Measurements from ENCODE around the gene SGO2.
"Not testable (repeated sequence)": the region's sequence is repeated elsewhere in the genome, so short reads cannot be mapped to it uniquely, and the experiment has no call there.

SGO2 gene

DNA sequence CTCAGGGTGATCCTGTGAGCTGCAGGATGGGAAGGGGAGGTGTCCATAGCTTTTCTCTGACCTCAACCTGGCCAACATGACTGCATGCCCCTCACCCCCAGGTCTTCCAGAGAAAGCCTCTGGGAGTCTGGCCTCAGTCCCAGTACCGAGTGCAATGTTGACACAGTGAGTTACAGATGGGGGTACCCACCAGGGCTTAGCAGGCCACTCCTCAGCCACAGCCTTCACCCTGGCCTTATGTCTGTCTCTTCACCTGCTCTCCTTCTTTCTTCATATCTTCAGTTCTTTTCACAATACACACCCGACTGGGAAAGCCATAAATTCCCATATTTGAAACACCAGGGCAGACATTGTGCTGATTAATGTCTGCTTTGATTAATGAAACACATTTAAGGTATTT, 93.3 kb downstream of the SGO2 start:
- in situ Hi-C loops (cut with MboI; ENCODE audit: low sequenced_read_pairs) = no loop called here

DNA sequence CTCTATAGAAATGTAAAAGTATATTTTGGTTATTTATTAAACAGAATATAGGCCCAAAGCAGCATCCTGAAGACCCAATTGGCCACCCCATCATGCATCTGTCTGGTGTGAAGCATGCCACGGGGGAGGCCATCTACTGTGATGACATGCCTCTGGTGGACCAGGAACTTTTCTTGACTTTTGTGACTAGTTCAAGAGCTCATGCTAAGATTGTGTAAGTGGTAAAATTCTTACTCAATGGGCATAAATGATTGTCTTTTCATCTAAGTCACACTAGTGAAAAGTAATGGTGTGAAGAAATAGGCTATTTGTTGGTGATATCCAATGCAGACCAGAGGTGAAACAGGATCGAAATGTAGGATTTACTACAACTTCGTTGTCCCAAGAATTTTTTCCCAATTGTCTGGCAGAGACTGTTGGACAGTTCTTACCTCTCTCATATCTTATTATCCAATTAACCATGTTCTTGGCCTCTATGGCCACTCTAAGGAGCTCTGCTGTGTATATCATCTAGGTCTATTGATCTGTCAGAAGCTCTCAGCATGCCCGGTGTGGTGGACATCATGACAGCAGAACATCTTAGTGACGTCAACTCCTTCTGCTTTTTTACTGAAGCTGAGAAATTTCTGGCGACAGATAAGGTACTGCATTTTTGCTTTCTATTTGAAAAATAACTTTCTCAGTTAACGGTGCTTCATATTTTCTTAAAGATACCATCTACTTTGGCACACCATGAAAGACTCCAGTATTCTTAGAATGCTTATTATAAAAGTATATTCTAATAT, 94.8 kb downstream of the SGO2 start:
- in situ Hi-C loops (cut with MboI; ENCODE audit: low sequenced_read_pairs) = no loop called here

DNA sequence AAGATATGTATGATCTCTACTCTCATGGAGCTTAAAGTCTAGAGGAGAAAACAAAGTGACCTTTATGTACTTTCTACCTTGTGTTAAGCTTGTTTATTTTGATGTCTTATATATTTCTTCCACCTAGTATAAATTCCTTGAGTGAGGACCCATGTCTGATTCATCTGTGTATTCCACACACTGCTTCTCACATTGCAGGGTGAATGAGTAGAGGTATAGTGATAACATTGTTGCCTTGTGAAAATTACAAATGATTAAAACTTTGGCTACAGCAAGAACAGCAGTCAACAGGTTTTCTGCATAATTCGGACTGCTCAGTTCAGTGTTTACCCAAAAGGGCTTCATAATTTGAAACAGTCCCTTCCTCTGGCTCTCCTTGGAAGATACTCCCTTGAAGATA, 96.1 kb downstream of the SGO2 start:
- in situ Hi-C loops (cut with MboI; ENCODE audit: low sequenced_read_pairs) = no loop called here

DNA sequence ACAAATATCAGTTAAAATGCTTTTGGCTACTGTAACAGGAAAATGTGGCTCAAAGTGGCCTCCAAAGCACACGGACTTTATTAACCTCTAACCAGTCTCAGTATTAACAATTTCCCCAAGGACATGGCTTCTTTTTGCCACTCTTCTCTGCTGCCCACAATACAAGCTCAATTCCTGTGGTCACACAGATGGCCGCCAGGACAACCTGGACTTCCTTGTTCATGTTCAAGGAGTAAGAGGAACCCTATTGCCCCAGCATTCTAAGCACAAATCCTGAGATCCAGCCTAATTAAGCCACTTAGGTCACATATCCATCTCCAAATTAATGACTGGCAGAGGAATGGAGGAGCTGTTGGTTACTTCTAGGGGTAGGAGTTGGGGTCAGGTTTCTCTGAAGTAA, 98.0 kb downstream of the SGO2 start:
- in situ Hi-C loops (cut with MboI; ENCODE audit: low sequenced_read_pairs) = no loop called here

DNA sequence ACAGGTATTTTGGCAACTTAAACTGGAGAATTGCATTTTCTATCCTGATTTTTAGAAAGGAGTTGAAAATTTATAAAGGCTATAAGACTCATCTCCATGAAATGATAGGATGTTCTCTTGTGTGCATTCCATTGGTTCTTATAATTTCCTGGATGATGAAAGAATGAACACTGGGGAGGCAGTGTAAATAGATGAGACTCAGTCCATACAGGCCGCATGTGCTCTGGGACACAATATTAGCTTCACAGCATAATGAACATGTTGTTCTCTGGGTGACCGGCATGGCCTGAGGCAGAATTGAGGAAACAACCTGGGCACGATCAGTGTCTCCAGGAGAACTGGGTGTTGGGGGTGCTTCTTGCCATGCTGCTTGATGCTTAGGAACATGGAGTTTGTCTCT, 98.7 kb downstream of the SGO2 start:
- in situ Hi-C loops (cut with MboI; ENCODE audit: low sequenced_read_pairs) = no loop called here

DNA sequence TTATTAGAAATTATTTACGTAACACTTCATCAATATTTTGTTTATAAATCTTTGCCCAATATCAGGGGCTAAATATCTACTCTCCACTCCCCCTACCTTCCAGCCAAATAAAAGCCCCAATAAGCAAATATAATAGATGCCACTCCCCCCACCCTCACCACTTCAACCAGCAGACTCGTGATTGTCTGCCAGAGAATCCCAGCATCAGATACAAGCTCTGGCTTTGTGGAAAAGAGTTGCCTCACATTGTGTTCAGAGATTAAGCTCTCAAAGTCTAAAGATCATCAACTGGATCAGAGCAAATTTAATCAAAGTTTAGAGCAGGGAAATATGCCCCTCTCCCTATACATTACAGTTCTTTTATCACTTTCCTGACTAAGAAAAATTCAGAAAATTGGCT, 99.3 kb downstream of the SGO2 start:
- in situ Hi-C loops (cut with MboI; ENCODE audit: low sequenced_read_pairs) = no loop called here

DNA sequence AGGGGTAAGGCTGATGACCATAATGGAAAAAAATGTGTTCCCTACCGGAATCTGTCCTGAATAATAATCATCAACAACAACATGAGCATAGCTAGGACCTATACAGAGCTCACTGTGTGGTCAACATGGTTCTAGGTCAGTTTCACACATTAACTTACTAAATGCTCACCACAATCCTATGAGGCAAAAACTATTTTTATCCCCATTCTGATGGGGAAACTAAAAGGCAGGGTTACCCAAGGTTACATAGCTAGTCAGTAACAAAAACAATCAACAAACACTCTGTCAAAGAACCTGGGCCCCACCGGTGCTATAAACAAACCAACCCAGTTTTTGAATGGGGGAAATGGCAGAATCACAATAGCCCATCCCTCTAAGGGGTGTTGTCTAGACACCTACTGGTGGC, 100.0 kb downstream of the SGO2 start:
- in situ Hi-C loops (cut with MboI; ENCODE audit: low sequenced_read_pairs) = no loop called here

DNA sequence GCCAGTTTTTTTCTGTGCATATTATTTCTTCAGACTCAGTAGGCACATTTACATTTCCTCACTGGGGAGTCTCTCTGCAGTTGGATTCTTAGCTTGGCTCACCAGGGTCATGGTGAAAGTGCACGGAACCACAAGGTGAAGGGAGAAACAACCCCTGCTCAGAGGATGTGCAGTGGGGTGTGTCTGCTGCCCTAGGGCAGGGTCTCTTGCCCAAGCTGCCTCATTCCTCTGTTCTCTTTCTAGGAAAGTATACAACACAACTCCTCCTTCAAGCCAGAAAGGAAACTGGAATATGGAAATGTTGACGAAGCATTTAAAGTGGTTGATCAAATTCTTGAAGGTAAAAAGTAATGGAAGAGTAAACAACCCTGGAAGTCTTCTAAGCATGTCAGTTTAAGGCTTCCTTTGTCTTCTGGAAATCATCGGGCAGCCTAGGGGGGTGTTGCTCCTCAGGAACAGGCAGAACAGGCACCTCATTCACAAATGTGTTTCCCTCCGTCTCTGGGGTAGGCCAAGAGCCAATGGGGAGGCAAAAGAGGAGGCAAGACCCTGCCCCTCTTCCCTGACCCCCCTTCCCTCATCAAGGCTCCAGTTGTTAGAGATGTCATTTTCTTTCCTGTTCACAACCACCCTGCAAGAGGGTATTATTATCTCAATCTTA, 101.2 kb downstream of the SGO2 start:
- in situ Hi-C loops (cut with MboI; ENCODE audit: low sequenced_read_pairs) = no loop called here

DNA sequence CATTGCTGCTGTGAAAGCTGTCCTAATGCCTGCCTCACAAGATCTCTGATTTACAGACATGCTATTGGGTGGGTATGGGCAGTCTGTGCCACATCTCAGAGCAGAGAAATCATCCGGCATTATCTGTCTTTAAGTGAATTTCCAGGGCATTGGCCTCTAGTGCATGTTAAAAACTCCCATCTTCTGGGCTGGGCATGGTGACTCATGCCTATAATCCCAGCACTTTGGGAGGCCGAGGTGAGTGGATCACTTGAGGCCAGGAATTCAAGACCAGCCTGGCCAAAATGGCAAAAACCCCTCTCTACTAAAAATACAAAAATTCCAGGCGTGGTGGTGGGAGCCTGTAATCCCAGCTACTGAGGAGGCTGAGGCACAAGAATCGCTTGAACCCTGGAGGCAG, 102.5 kb downstream of the SGO2 start:
- in situ Hi-C loops (cut with MboI; ENCODE audit: low sequenced_read_pairs) = not testable (repeated sequence)

DNA sequence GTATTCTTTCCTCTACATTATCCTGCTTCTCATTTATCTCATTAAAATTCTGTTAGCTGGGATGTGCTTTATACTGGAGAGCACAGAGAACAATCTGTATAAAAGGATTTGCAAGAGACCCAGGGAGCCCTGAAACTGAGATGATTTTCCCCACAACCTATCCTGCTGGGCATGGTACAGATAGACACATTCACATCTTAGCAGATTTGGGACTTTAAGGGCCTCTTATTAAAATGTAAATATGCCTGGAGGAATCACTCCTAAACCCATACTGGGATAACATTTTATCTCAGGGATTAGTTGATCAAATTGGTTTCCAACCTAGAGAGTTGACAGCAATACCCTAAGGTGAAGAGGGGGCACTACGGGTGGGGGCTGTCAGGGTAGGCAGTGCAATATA, 105.3 kb downstream of the SGO2 start:
- in situ Hi-C loops (cut with MboI; ENCODE audit: low sequenced_read_pairs) = no loop called here
